Measurements from ENCODE around the gene NCAM1. TPM values are rescaled to one million over a fixed set of nuclear protein-coding genes. Genes with fewer than 3 reads are reported as not detected.

The NCAM1 gene
- total RNA-seq, 1 experiment from 2014 or later, result 0.75 TPM

- H3K4me3 ChIP-seq (ENCODE audit: low read length), result no peak overlapping the region
Measured at GRCh38 chr11:112933970-112934369, 27.2 kb upstream of the NCAM1 start.

DNA sequence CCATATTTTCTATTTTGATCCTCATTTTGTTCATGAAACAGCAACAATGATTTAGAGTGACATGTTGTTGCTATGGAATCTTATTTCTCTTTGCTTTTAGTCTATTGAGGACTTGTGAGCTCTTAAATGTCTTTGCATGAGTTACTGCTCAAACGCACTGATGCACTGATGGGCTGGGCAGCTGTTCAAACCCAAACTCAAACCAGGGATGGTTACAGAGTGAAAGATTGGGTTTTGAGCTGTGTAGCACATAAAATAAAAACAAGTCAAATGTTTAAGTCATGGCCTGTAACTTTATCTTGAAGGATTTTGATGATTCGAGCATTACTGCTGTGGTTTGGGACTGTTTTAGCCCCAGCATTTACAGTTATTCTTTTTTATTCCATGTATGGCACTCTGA, 20.1 kb upstream of the NCAM1 start:
- Histone ChIP-seq H3K36me3 (ENCODE audit: insufficient read depth, low read length) (no peaks in the 10 kb centered on the region), H2AFZ (ENCODE audit: low read length) (no peak overlapping the region), H3K9ac (ENCODE audit: low read length) (no peak overlapping the region), H3K27me3 (ENCODE audit: low read length) (no peaks in the 10 kb centered on the region), H4K20me1 (ENCODE audit: insufficient read depth, low read depth, low read length) (no peaks in the 10 kb centered on the region), H3K4me3 (ENCODE audit: low read length) (no peak overlapping the region), H3K9me2 (replicated peaks; ENCODE audit: insufficient read depth, low read length) (no peaks in the 10 kb centered on the region), H3K27ac (ENCODE audit: low read length) (no peak overlapping the region), H3K9me3 (ENCODE audit: low read length) (no peaks in the 10 kb centered on the region), H3K4me2 (ENCODE audit: low read depth, low read length, poor library complexity, severe bottlenecking) (no peak overlapping the region), H3K4me1 (ENCODE audit: low read length) (no peaks in the 10 kb centered on the region), H3K79me2 (ENCODE audit: low read length) (no peaks in the 10 kb centered on the region)
- DNase-seq, result no peak

More at GRCh38 chr11:112933970-112934369, 27.2 kb upstream of the NCAM1 start:
- no peaks in the 10 kb centered on the region for H3K79me2 ChIP-seq (ENCODE audit: low read length)
- no peak for DNase-seq
- no peak overlapping the region for H3K27ac ChIP-seq (ENCODE audit: low read length)
- no peak overlapping the region for H3K4me2 ChIP-seq (ENCODE audit: low read depth, low read length, poor library complexity, severe bottlenecking)
- H3K9me3 ChIP-seq (ENCODE audit: low read length), result no peaks in the 10 kb centered on the region
- no peaks in the 10 kb centered on the region for H3K36me3 ChIP-seq (ENCODE audit: insufficient read depth, low read length)
- no peaks in the 10 kb centered on the region for H3K9me2 ChIP-seq (replicated peaks; ENCODE audit: insufficient read depth, low read length)
- no peak overlapping the region for H3K9ac ChIP-seq (ENCODE audit: low read length)
- H2AFZ ChIP-seq (ENCODE audit: low read length), result no peak overlapping the region
- no peaks in the 10 kb centered on the region for H4K20me1 ChIP-seq (ENCODE audit: insufficient read depth, low read depth, low read length)
- peaks cover 6% of the 10 kb centered on the region for H3K4me1 ChIP-seq (ENCODE audit: low read length)
- no peaks in the 10 kb centered on the region for H3K27me3 ChIP-seq (ENCODE audit: low read length)

DNA sequence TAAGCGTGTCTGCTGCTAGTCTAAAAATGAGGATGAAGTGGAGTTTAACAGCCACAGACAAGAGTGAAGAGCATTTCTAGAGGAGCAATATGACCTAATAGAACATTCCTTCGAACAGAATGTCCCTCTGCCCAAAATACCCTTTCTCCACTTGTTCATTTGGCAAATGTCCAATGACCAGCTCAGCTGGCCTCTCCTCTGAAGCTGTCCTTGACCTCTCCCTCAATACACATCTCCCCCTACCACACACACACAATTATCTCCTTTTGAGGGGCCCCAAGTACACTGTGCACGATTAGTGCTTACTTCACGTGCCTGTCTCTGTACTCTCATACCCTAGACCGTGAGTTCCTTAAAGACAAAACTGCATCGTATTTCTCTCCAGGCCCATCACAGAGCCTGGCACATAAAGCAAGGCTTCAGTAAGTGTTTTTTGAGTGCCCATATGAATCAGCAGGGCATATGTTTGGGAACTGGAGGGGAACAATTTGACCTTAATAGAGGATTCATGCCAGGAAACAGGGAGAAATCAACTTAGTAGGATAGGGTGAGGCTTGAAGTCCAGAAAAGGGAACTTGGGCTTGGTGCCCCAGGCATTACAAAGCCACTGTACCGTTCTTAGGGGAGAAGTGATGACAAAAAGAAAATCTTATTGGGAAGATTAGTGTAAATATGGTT, 18.1 kb upstream of the NCAM1 start:
- Histone ChIP-seq H3K27ac (ENCODE audit: low read length) (no peak overlapping the region), H3K79me2 (ENCODE audit: low read length) (no peaks in the 10 kb centered on the region), H4K20me1 (ENCODE audit: insufficient read depth, low read depth, low read length) (no peaks in the 10 kb centered on the region), H3K9me2 (replicated peaks; ENCODE audit: insufficient read depth, low read length) (no peaks in the 10 kb centered on the region), H3K9ac (ENCODE audit: low read length) (no peak overlapping the region), H3K36me3 (ENCODE audit: insufficient read depth, low read length) (no peaks in the 10 kb centered on the region), H3K9me3 (ENCODE audit: low read length) (no peaks in the 10 kb centered on the region), H3K4me1 (ENCODE audit: low read length) (peaks cover 12% of the 10 kb centered on the region), H3K4me2 (ENCODE audit: low read depth, low read length, poor library complexity, severe bottlenecking) (no peak overlapping the region), H3K4me3 (ENCODE audit: low read length) (no peak overlapping the region), H3K27me3 (ENCODE audit: low read length) (no peaks in the 10 kb centered on the region), H2AFZ (ENCODE audit: low read length) (no peak overlapping the region)
- DNase-seq, result no peak

DNA sequence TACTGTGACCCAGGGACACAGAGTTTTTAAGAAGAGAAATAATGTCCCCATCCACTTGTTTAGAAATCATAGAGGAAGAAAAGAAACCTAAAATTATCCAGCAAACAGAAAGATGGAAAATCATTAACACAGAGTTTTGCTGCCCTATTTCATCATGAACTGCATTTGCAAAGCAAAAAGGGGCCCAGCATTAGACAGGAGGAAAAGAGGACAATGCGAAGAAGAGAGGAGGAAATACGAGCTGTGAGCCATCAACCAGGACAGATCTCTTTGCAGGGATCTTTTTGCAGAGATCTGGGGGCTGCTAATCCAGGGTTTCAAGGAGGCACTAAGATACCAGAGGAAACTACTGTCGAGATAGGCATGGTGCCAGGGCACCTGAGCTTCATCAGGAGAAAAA, 14.4 kb upstream of the NCAM1 start:
- H3K9ac ChIP-seq (ENCODE audit: low read length), result no peak overlapping the region
- peaks cover 12% of the 10 kb centered on the region for H3K4me1 ChIP-seq (ENCODE audit: low read length)
- DNase-seq, result no peak
- H3K27ac ChIP-seq (ENCODE audit: low read length), result no peak overlapping the region
- H4K20me1 ChIP-seq (ENCODE audit: insufficient read depth, low read depth, low read length), result no peaks in the 10 kb centered on the region
- H3K27me3 ChIP-seq (ENCODE audit: low read length), result no peaks in the 10 kb centered on the region
- H3K9me2 ChIP-seq (replicated peaks; ENCODE audit: insufficient read depth, low read length), result no peaks in the 10 kb centered on the region
- H3K9me3 ChIP-seq (ENCODE audit: low read length), result no peaks in the 10 kb centered on the region
- H3K36me3 ChIP-seq (ENCODE audit: insufficient read depth, low read length), result no peaks in the 10 kb centered on the region
- no peak overlapping the region for H2AFZ ChIP-seq (ENCODE audit: low read length)
- peak overlapping the region; percentile 40 for H3K4me2 ChIP-seq (ENCODE audit: low read depth, low read length, poor library complexity, severe bottlenecking)
- no peaks in the 10 kb centered on the region for H3K79me2 ChIP-seq (ENCODE audit: low read length)
- no peak overlapping the region for H3K4me3 ChIP-seq (ENCODE audit: low read length)

DNA sequence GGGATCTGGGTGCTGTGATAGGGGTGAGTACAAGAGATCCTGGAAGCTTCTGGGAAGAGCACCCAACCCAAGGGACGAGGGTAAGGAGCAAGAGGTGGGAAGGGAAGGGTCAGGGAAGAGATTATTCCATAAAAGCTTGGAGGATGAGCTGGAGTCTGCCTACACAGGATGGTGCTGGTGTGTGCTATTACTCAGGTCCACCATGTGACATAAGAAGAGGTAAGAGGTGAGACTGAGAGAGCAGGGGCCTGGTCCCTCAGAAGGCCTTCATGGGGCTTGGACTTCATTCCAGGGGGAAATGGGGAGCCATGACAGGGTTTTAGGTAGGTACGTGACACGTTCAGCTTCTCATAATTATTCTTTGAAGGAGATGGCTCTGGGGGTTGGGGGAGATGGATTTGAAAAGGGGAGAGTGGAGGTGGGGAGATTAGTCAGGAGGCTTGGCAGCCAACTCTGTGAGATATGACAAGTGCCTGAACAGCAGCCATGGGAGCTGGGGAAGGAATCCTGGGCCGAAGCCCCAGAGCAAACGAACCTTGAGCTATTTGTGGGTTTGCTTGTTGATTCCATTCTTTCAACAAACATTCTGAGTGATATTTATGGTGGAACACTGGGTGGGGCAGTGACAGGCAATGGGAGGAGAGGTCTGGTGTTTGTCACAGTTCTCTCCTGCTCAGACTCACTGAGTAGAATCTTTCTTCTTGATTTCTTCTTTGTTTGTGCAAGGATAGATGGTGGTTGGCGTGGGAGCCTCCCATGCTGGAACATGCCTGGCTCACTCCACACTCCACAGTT, 11.2 kb upstream of the NCAM1 start:
- H3K27ac ChIP-seq (ENCODE audit: low read length), result no peak overlapping the region
- H3K36me3 ChIP-seq (ENCODE audit: insufficient read depth, low read length), result no peaks in the 10 kb centered on the region
- no peak for DNase-seq
- no peaks in the 10 kb centered on the region for H3K9me3 ChIP-seq (ENCODE audit: low read length)
- H3K4me1 ChIP-seq (ENCODE audit: low read length), result peaks cover 12% of the 10 kb centered on the region
- no peaks in the 10 kb centered on the region for H3K27me3 ChIP-seq (ENCODE audit: low read length)
- no peaks in the 10 kb centered on the region for H4K20me1 ChIP-seq (ENCODE audit: insufficient read depth, low read depth, low read length)
- no peak overlapping the region for H3K4me3 ChIP-seq (ENCODE audit: low read length)
- no peaks in the 10 kb centered on the region for H3K79me2 ChIP-seq (ENCODE audit: low read length)
- no peak overlapping the region for H3K9ac ChIP-seq (ENCODE audit: low read length)
- H3K4me2 ChIP-seq (ENCODE audit: low read depth, low read length, poor library complexity, severe bottlenecking), result no peak overlapping the region
- H3K9me2 ChIP-seq (replicated peaks; ENCODE audit: insufficient read depth, low read length), result no peaks in the 10 kb centered on the region
- no peak overlapping the region for H2AFZ ChIP-seq (ENCODE audit: low read length)

GRCh38 chr11:112958670-112959069, 2.5 kb upstream of the NCAM1 start:
- no peak for DNase-seq
- Histone ChIP-seq H2AFZ (ENCODE audit: low read length) (no peak overlapping the region), H3K79me2 (ENCODE audit: low read length) (no peaks in the 10 kb centered on the region), H3K4me3 (ENCODE audit: low read length) (no peak overlapping the region), H3K27me3 (ENCODE audit: low read length) (no peaks in the 10 kb centered on the region), H3K9ac (ENCODE audit: low read length) (no peak overlapping the region), H4K20me1 (ENCODE audit: insufficient read depth, low read depth, low read length) (no peaks in the 10 kb centered on the region), H3K4me2 (ENCODE audit: low read depth, low read length, poor library complexity, severe bottlenecking) (no peak overlapping the region), H3K4me1 (ENCODE audit: low read length) (peaks cover 7% of the 10 kb centered on the region), H3K9me3 (ENCODE audit: low read length) (no peaks in the 10 kb centered on the region), H3K27ac (ENCODE audit: low read length) (no peak overlapping the region), H3K36me3 (ENCODE audit: insufficient read depth, low read length) (no peaks in the 10 kb centered on the region), H3K9me2 (replicated peaks; ENCODE audit: insufficient read depth, low read length) (no peaks in the 10 kb centered on the region)

GRCh38 chr11:112961751-112962578, 745 bp downstream of the NCAM1 start:
- no peak overlapping the region for H3K4me2 ChIP-seq (ENCODE audit: low read depth, low read length, poor library complexity, severe bottlenecking)
- no peak overlapping the region for H3K4me3 ChIP-seq (ENCODE audit: low read length)
- H2AFZ ChIP-seq (ENCODE audit: low read length), result no peak overlapping the region
- no peak overlapping the region for H3K27ac ChIP-seq (ENCODE audit: low read length)
- DNase-seq, result no peak
- no peaks in the 10 kb centered on the region; the same call in 1 of the 2 replicates for H3K4me1 ChIP-seq (ENCODE audit: low read length)
- no peaks in the 10 kb centered on the region for H3K9me3 ChIP-seq (ENCODE audit: low read length)
- H3K9me2 ChIP-seq (replicated peaks; ENCODE audit: insufficient read depth, low read length), result no peaks in the 10 kb centered on the region
- no peaks in the 10 kb centered on the region for H3K36me3 ChIP-seq (ENCODE audit: insufficient read depth, low read length)
- no peaks in the 10 kb centered on the region for H4K20me1 ChIP-seq (ENCODE audit: insufficient read depth, low read depth, low read length)
- H3K27me3 ChIP-seq (ENCODE audit: low read length), result no peaks in the 10 kb centered on the region
- H3K9ac ChIP-seq (ENCODE audit: low read length), result no peak overlapping the region
- H3K79me2 ChIP-seq (ENCODE audit: low read length), result no peaks in the 10 kb centered on the region
